Stimulated activated CD4-positive, alpha-beta T cell treated with anti-CD3 and anti-CD28 coated beads, Interleukin-15, amount 100 ng/mL, for 24 hours (primary cell): ENCODE data around the gene SOCS1.
"Not testable (repeated sequence)": the region's sequence is repeated elsewhere in the genome, so short reads cannot be mapped to it uniquely, and the experiment has no call there.

ENCODE experiments used
- DNase-seq: peaks from one replicate; pipeline ENCODE4 v3.0.0-alpha.2; 2020

SOCS1 gene

GRCh38 chr16:11224096-11224893 is 31.7 kb downstream of the SOCS1 start:
- peak; percentile 82 for DNase-seq

- not testable (repeated sequence) for DNase-seq
Measured at GRCh38 chr16:11220507-11220906, 35.5 kb downstream of the SOCS1 start.

GRCh38 chr16:11219178-11219577 is 36.8 kb downstream of the SOCS1 start:
- DNase-seq: no peak

- DNase-seq: no peak
Measured at GRCh38 chr16:11218604-11218962, 37.4 kb downstream of the SOCS1 start.

GRCh38 chr16:11217651-11218603 is 38.1 kb downstream of the SOCS1 start:
- no peak for DNase-seq

GRCh38 chr16:11215935-11216556 is 40.0 kb downstream of the SOCS1 start:
- DNase-seq: no peak

- no peak for DNase-seq
Measured at GRCh38 chr16:11213799-11214198, 42.2 kb downstream of the SOCS1 start.

- no peak for DNase-seq
Measured at GRCh38 chr16:11213373-11213772, 42.6 kb downstream of the SOCS1 start.

- DNase-seq: no peak
Measured at GRCh38 chr16:11212798-11213196, 43.2 kb downstream of the SOCS1 start.

- no peak for DNase-seq
Measured at GRCh38 chr16:11211977-11212797, 43.8 kb downstream of the SOCS1 start.

- DNase-seq: no peak
Measured at GRCh38 chr16:11211061-11211976, 44.7 kb downstream of the SOCS1 start.

- DNase-seq: no peak
Measured at GRCh38 chr16:11210260-11210659, 45.7 kb downstream of the SOCS1 start.

- no peak for DNase-seq
Measured at GRCh38 chr16:11208916-11209665, 46.9 kb downstream of the SOCS1 start.

GRCh38 chr16:11207646-11208045 is 48.4 kb downstream of the SOCS1 start:
- no peak for DNase-seq

- no peak for DNase-seq
Measured at GRCh38 chr16:11205754-11206581, 50.0 kb downstream of the SOCS1 start.

- no peak for DNase-seq
Measured at GRCh38 chr16:11205065-11205699, 50.8 kb downstream of the SOCS1 start.

- no peak for DNase-seq
Measured at GRCh38 chr16:11204513-11205047, 51.4 kb downstream of the SOCS1 start.
